Calu3 (cell line): ENCODE data around the gene GCA. TPM values are rescaled to one million over a fixed set of nuclear protein-coding genes. Genes with fewer than 3 reads are reported as not detected.

Source experiments
- BruUV-seq: library from RNA; stranded (reverse); fragments of 400-500 nt; replicated peaks from 2 replicates; lab custom pipeline; 2021; lab: Mats Ljungman, UMichigan
- CTCF ChIA-PET: fragments of 300-600 bp; sonication (Branson Sonifier 250); formaldehyde crosslinking; loops from one replicate; lab custom pipeline; 2022; ENCODE audit warnings: antibody characterized with exemption; lab: Charles Lee
- DNase-seq: peaks from one replicate; pipeline ENCODE4 v3.0.0; 2022
- H3K27ac Mint-ChIP-seq: one replicate; pipeline ENCODE4 v1.8.0; 2022; ENCODE audit warnings: mixed read lengths; ENCODE audit not compliant: unreplicated experiment
- H3K27me3 Mint-ChIP-seq: one replicate; pipeline ENCODE4 v1.8.0; 2022; ENCODE audit warnings: mixed read lengths; ENCODE audit not compliant: unreplicated experiment
- H3K36me3 Mint-ChIP-seq: one replicate; pipeline ENCODE4 v1.8.0; 2022; ENCODE audit warnings: mild to moderate bottlenecking, moderate library complexity, mixed read lengths; ENCODE audit not compliant: insufficient read depth, unreplicated experiment
- H3K4me1 Mint-ChIP-seq: one replicate; pipeline ENCODE4 v1.8.0; 2022; ENCODE audit warnings: mild to moderate bottlenecking, low read depth, mixed read lengths; ENCODE audit not compliant: unreplicated experiment
- H3K4me3 Mint-ChIP-seq: one replicate; pipeline ENCODE4 v1.8.0; 2022; ENCODE audit warnings: mild to moderate bottlenecking, low read depth, moderate library complexity, mixed read lengths; ENCODE audit not compliant: unreplicated experiment
- H3K9me3 Mint-ChIP-seq: one replicate; pipeline ENCODE4 v1.8.0; 2022; ENCODE audit warnings: low read depth, mixed read lengths; ENCODE audit not compliant: unreplicated experiment
- intact Hi-C: fragments of 100-400 bp; cut with micrococcal nuclease; formaldehyde crosslinking; loops from one replicate; pipeline ENCODE4 v1.10.0; 2022; ENCODE audit not compliant: unreplicated experiment
- total RNA-seq: library from RNA; stranded (reverse); gene quantifications from 2 replicates; pipeline ENCODE4 v1.2.3, GENCODE V29; 2022
- TF ChIP-seq, protein P1 (sequence below): fragments of 200-600 bp; IDR thresholded peaks from one replicate; pipeline ENCODE4 v1.8.0; 2022; ENCODE audit warnings: antibody characterized with exemption; ENCODE audit not compliant: unreplicated experiment

GCA gene
- total RNA-seq, 1 experiment from 2014 or later = 51.2 TPM

DNA sequence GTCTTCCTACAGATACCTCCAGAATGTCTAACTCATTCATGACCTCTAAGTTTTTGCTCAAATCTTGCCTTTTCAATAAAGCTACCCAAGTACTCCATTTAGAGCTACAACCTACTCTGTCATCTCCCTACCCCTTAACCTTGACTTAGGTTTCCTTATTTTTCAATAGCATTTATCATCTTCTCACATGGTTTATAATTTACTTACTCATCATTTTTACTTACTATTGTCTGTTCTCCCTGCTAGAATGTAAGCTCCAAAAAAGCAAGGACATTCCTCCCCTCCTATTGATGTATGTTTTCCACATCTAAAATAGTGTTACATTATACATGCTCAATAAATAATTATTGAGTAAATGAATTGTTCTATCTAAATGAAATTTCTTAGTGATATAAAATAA is 3.1 kb upstream of the GCA start:
- Mint-ChIP-seq H3K27me3 (no peaks in the 10 kb centered on the region), H3K4me3 (no peak overlapping the region), H3K36me3 (peaks cover 20% of the 10 kb centered on the region), H3K27ac (no peak overlapping the region), H3K9me3 (no peaks in the 10 kb centered on the region), H3K4me1 (no peaks in the 10 kb centered on the region)
- no TSS peak for BruUV-seq
- TF ChIP-seq, protein P1, sequence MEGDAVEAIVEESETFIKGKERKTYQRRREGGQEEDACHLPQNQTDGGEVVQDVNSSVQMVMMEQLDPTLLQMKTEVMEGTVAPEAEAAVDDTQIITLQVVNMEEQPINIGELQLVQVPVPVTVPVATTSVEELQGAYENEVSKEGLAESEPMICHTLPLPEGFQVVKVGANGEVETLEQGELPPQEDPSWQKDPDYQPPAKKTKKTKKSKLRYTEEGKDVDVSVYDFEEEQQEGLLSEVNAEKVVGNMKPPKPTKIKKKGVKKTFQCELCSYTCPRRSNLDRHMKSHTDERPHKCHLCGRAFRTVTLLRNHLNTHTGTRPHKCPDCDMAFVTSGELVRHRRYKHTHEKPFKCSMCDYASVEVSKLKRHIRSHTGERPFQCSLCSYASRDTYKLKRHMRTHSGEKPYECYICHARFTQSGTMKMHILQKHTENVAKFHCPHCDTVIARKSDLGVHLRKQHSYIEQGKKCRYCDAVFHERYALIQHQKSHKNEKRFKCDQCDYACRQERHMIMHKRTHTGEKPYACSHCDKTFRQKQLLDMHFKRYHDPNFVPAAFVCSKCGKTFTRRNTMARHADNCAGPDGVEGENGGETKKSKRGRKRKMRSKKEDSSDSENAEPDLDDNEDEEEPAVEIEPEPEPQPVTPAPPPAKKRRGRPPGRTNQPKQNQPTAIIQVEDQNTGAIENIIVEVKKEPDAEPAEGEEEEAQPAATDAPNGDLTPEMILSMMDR = no peak
- intact Hi-C loops = no loop called here
- no peak for DNase-seq
- CTCF ChIA-PET = interaction anchor here (0.8 kb wide), 1 partner anchor 21 kb away, joined by 3 read pairs; no protein-coding TSS in a partner anchor

DNA sequence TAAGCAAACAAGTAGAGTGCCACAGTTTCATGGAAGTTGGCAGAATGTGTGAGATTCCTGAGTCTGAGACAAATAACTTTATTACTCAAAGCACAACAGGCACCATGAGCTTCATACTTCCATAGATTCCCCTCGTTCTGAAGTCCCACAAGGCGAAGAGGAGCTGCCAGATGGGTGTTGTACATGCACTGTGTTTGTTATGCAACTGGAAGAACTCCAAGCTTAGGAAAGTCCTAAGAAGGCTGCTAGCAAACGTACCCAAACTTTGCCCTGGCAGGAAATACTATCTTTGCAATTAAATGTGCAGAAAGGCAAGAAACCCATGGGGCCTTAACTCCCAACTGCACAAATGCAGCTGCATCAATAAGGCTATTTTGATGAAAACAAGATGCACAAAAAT is 1.6 kb upstream of the GCA start:
- TF ChIP-seq, protein P1 = no peak
- H3K27ac Mint-ChIP-seq = no peak overlapping the region
- no TSS peak for BruUV-seq
- H3K9me3 Mint-ChIP-seq = no peaks in the 10 kb centered on the region
- no peak for DNase-seq
- H3K36me3 Mint-ChIP-seq = peaks cover 20% of the 10 kb centered on the region
- intact Hi-C loops = no loop called here
- H3K4me3 Mint-ChIP-seq = no peak overlapping the region
- CTCF ChIA-PET = interaction anchor here (0.6 kb wide), 1 partner anchor 1129 kb away, joined by 6 read pairs; no protein-coding TSS in a partner anchor
- H3K4me1 Mint-ChIP-seq = no peaks in the 10 kb centered on the region
- no peaks in the 10 kb centered on the region for H3K27me3 Mint-ChIP-seq

DNA sequence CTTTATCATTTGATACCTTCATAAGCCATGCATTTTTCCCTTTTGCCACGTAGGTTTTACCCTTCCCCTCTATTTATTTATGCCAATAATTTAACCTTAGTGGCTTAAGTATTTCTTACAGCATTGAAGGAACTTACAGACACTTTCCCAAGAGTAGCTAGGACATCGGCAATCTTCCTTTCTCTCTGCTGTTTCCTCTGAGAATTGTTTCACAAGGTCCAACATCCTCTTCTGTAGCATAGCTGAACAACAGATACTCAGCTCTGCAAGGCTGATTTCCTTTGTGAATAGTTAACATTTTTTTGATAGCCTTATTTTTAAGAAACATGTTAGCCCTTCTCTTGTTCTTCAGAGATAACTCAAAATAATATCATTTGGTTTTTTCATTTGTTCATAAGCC is 1.1 kb upstream of the GCA start:
- H3K36me3 Mint-ChIP-seq = peaks cover 20% of the 10 kb centered on the region
- DNase-seq = no peak
- CTCF ChIA-PET = interaction anchor here (1.5 kb wide), 1 partner anchor 24 kb away, joined by 4 read pairs; the partner anchor contains the start of gene IFIH1
- no peaks in the 10 kb centered on the region for H3K4me1 Mint-ChIP-seq
- H3K27me3 Mint-ChIP-seq = no peaks in the 10 kb centered on the region
- no peaks in the 10 kb centered on the region for H3K9me3 Mint-ChIP-seq
- H3K27ac Mint-ChIP-seq = no peak overlapping the region
- no TSS peak for BruUV-seq
- TF ChIP-seq, protein P1 = no peak
- no peak overlapping the region for H3K4me3 Mint-ChIP-seq
- intact Hi-C loops = no loop called here

DNA sequence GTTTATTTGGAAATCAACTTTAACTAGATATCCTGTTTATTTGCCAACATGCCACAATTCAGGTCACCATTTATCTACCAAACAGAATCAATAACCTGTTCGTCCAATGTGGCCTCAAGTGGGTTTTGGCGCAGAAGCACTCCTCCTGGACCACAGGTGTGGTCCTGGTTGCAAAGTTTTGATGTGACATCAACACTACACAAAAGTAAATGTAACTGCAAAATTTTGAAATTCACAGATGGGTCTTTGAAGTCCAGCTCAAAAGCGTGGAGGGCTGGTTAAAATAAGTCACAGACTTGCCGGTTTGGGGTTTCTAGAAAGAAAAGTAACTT is 474 bp upstream of the GCA start:
- Mint-ChIP-seq H3K4me3 (peak overlapping the region; percentile 84), H3K9me3 (no peaks in the 10 kb centered on the region), H3K4me1 (no peaks in the 10 kb centered on the region), H3K36me3 (peaks cover 20% of the 10 kb centered on the region), H3K27ac (peak overlapping the region; percentile 93), H3K27me3 (no peaks in the 10 kb centered on the region)
- intact Hi-C loops = no loop called here
- TF ChIP-seq, protein P1 = no peak
- CTCF ChIA-PET = interaction anchor here (1.5 kb wide), 1 partner anchor 25 kb away, joined by 4 read pairs; the partner anchor contains the start of gene IFIH1
- TSS peak; percentile 72 for BruUV-seq
- DNase-seq = no peak
